Activated CD4-positive, alpha-beta T cell treated with anti-CD3 and anti-CD28 coated beads, Interleukin-2, amount 50 U/mL, for 16 hours (primary cell): Measurements from ENCODE around the gene ZACN.

Source experiments
- DNase-seq: peaks from one replicate; pipeline ENCODE4 v3.0.0-alpha.2; 2020

Gene ZACN

DNA sequence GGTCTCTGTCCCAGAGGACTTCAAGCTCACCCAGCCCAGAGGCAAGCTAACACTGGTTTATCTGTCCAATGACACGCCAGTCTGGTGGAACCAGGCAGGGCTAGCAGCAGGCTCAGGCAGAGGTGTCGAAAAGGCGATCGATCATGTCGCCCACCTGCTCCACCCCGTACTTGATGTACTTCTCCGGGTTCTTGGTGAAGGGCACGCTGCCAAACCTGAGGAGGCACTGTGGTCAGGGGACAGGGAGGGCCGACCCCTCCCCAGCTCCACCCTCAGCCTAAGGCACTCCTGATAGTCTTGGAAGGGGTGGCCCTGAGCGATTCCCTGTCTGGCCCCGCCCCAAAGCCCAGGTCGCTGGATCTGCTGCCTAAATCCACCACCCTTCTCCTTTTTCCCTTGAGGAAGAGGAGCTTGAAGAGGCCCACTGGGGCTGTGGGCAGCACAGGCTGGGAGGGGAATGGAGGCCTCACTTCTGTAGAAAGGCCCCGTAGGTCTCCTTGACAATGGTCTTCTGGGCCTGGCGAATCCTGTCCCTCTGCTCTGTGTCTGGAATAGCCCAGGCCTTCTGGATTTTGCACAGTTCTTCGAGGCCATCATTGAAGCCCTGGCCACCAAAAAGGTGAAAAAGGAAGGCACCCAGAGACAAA is 4.7 kb downstream of the ZACN start:
- DNase-seq, result no peak

DNA sequence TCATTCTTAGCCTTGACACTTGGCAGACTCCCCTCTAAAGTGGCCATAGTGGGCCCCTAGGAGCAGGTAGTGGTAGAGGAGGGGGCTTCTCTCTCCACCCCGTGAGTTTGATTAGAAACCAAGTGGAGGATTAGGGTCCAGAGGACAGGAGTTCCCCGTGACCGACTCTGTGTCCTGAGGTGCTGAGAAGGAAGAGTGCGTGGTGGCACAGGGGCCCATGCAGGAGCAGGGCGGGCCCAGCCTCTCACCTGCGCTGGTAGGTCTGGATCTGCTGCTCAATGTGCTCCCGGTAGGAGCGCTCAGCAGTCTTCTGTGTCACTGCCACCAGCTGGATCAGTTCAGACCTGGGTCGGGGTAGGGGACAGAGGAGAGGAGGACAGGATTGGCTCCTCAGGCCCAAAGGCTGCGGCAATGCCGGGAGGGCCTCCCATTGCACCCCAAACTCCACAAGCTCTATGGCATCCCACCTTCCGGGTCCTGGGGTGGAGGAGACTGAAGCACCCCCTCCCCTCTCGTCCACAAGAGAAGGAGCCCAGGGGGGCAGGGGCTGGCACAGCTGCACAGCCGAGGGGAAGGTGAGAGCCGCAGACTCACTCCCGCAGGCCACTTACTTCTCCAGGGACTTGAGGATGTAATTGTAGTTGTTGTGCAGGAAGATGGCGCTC is 6.2 kb downstream of the ZACN start:
- no peak for DNase-seq

DNA sequence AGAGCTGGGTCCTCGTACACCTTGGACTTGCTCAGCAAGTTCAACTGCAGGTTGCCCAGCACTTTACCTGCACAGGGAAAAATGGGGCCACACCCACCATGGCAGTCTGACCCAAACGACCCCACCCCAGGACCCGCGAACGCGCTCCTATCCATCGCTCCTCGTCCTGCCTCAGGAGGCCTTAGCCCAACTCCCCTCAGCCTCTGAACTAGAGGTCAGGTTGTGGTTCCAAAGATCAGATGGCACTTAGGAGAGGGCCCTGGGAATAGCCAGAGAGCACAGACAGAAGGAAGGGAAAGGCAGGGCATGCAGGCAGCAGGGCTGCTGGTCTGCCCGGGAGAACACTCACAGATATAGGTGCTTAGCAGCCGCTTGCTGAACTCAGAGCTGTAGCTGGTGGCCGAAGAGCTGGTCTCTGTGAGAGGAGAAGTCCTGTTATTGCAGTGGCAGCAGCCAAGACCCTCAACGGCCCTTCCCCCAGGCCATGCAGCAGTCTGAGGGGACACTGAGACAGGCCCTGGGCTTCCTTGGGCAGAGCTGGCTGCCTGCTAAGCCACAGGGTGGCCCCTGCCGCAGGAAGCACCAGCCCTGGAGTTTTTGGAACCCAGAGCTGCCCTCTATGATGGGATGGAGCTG is 6.9 kb downstream of the ZACN start:
- no peak for DNase-seq

DNA sequence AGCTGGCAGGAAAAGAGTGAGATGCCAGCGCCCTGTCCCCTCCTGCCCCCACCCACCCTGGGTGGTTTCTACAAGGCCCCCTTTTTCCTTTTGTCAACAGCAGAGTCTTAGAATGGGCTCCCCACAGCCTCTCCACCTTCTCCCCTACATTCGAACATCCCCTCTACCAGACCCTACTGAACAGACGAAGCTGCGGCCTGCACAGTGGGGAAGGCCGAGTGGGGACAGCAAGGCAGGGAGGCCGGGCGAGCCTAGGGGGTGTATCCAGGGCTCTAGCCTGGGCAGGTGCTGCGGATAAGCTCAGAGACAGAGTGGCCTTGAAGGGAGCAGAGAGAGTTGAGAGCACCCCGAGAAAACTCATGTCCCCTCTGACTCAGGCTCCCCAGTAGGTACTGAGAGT is 7.4 kb downstream of the ZACN start:
- DNase-seq, result no peak

DNA sequence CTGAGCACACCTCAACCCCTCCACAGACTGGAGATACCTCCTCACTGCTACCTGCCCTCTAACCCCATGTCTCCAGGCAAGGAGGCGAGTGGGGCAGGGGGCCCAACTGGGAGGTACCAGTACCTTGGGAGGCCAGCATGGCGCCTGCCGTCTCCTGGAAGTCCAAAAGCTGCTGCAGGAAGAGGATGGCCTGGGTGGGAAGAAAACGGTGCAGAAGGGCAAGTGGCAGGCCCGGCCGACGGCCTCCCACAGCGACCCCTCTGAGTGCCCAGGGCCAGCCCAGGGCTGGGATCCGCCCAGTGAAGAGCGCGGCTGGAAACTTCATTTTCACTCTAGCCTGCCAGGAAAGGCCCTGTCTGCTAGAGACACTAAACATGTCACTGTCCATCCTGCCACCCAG is 8.5 kb downstream of the ZACN start:
- DNase-seq, result no peak

DNA sequence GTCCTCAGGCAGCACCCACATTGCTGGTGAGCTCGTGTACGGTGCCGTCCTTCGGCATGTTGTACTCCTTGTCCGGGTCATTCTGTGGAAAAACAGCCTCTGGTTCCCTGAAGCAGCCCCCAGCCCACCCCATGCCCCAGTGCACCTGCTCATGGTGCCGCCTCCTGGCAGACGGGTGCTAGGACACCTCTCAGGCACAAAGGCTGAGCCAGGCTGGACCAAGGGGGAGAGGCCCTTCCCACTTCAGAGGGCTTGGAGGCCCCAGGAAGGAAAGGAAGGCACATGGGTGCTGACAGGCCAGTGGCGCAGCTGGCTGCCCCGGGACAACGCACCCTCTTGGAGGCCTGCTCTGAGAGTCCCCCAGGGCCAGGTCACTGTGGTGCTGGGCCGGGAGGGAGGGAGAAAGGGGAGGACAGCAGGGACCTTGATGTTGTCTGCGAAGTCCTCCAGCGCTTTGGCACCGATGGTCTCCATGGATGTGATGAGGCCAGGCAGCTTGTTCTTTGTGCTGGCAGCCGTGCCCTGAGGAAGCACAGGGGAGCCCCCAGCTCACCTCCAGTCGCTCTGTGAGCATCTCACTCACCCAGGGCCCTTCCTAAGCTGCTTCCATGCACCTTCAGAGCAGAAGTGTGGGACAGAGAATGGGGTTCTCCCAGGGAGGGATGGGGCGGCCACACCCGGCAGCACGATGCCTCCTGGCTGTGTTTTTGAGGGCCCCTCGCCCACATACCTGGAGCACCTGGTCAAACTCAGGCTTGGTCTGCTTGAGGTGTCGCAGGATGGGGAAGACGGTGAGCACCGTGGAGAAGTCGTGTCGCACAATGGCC is 9.3 kb downstream of the ZACN start:
- DNase-seq, result no peak

DNA sequence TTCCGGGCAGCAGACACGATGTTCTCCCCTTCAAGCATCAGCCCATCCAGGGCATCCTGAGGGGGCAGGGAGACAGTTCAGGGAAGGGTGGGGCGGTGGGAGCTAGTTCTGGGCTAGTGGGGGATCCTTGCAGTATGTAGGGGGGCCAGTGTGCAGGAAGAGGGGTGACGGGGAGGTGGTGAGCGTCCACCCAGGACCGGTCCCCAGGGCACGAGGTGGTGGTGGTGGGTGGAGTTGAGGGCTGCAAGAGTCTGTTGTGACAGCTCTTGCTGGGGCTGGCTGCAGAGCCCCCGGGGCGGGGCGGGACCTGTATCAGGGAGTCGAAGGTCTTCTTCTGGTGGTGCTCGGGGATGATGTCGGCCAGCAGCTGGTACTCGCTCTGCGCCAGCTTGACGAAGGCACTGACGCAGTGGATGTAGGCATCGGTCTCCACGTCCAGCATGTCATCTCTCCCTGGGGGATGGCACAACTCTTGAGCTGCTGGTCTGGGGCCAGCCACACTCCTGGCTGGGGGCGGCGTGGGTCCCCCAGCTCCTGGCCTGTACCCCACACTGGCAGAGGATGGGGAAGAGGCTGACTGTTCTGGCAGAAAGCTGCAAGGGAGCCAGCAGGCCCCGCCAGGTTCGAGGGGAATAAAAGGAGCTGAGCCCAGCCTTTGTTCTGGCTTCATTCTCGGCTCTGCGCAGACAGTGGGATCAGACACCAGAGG is 10.0 kb downstream of the ZACN start:
- no peak for DNase-seq

DNA sequence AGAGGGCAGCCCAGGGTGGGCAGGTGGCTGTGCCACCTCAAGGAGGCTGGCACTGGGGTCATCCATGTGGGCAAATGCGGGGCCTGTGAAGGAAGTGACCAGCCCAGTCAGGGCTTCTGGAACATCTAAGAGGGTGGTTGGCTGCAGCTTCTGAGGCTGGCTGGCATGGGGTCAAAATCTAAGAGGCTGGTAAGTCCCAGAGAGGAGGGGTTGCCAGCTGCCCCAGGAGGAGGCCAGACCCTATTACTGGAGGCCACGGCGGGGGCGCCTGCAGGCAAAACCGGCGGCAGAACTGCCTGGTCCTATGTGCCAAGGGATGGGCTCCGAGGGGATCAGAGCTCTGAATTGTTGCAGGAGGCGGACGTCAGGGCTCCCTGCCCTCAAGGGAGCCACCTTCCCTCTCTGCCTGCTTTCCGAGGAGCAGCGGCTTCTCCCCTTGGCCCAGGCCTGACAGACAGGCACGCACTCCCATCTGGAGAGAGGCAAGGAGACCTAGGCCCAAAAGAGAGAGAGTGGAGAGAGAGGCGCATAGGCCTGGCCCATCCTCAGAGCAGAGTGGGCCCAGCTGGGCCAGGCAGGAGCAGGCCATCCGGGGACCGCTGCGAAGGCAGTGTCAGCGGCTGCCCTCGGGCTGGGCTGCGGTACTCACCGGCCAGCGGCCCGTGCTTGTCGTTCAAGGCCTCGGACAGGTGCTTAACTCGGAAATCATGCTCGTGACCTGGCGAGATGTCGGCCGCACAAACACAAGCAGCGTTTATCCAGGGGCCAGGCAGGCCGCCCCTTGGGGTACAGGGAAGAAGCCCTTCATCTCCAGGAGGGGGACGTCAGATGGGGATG is 10.9 kb downstream of the ZACN start:
- no peak for DNase-seq

DNA sequence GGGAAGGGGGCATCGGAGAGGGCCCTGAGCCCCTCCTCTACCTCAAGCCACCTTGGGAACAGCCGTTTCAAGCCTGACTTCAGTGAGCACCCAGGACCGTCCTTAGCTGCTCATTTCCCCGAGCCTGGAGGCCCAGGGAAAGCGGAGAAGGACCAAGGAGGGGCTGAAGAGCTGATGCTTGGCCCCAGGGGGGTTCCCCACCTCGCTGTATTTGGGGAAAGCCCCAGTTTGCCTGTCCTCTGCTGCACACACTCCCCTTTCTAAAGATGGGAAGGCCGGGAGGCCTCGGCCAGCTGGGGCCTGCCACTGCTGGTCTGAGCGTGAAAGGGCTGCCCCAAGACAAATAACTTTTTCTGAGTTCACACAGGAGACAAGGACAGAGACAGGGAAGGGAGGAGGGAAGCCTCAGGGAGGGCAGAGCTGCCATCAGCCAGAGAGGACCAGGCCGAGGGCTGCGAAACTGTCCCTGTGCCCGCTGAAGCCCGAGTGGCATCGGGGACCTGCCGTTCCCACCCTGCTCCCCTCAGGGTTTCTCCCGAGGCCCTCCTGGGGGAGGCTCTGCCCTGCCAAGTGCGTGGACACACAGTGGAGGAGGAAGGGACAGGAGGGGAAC is 11.6 kb downstream of the ZACN start:
- no peak for DNase-seq

DNA sequence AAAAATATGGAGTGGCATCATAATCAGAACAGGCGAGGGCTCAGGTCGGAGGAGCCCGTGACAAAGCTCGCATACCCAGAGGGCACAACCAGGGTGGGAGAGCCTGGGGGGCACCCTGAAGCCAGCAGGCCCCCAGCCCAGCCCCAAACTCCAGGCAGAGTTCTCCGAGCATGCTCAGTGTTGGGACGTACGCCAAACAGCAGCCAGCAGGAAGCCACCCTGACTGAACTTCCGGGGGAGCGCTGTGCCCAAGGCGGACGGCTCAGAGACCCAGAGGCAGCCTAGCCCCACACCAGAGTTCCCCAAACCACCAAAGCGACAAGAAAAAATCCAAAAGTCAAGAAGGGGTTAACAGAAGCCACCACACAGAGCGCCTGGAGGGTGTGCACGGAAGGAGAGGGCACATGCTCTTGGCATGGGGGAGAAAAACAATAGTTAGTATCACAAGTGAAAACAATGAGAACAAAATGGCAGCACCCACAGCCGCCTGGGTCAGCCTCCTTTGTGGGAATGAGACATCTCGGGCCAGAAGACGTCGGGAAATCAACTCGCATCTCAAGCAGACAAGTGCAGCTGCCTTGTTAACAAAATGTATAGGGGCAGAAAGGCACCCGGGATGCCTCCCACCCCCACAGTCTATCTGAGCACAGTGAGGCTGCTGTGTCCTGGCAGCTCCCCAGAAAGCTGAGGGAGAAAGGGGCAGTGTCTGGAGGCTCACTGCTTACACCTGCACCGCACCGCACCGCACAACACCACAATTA is 12.7 kb downstream of the ZACN start:
- DNase-seq, result no peak

DNA sequence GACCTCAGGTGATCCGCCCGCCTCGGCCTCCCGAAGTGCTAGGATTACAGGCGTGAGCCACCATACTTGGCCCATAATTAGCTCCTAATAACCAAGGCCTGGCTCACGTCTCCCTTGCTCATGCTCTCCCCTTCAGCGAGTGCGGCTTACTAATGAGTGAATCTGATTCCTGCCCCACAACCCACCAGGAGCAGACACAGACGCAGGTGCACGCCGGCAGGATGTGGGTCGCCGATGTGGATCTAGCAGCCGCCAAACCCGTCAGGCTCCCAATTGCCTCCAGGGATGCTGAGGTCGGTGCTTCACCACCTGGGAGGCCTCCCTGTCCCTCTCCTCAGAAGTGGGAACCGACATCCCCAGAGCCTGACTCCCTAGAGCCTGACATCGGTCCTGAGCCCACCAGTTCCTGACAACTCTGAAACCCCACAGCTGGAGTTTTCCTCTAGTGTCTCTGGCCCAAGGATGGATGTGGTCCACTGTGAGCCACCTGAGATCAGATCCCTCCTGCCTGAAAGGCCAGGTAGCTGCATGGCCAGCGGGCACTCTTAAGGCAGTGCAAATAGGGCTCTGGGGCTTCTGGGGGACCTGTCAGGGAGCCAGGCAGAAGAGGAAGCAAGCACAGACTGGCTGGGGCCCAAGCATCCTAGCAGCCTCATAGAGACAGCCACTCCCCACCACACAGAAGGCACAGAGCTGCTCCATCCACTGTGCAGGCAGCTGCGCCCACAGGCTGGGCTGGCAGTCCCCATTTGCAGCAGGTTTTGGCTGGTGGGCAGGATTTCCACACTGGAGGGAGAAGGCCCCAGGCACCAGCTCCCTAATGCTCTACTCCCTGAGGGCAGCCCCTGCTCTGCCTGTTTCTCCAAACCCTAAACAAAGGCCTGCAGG is 13.8 kb downstream of the ZACN start:
- DNase-seq, result no peak

DNA sequence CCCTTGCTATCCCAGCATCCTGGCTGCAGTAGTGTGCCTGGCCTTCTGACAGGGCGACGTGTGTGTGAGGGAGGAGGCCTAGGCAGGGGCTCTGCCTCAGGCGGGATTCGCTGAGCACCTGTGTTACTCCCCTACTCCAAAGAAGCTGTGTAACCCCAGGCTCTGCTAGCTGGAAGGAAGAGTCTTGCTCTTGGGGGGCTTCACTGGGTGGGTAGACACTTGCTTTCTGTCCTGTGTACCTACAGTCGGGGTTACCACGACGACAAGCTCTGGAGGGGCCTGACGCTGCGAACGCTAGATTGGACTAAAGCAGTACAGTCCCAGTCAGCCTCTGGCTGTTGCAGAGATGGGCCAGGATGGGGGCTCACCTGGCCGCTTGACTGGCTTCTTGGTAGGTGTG is 15.1 kb downstream of the ZACN start:
- DNase-seq, result no peak

DNA sequence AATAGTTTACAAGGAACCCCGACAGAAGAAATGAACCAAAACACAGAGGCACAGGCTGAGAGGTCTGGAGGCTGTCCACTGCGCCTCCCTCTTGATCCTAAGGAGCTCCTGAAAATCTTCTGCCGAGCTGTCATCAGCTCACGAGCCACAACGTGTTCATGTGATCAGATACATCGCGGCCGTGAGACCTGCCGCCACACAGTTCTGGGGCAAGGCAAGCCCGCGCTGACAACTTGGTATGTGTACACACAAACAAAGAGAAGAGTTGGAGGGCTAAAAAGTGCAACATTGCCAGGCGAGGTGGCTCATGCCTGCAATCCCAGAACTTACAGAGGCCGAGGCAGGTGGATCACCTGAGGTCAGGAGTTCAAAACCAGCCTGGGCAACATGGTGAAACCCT is 17.0 kb downstream of the ZACN start:
- DNase-seq, result no peak

DNA sequence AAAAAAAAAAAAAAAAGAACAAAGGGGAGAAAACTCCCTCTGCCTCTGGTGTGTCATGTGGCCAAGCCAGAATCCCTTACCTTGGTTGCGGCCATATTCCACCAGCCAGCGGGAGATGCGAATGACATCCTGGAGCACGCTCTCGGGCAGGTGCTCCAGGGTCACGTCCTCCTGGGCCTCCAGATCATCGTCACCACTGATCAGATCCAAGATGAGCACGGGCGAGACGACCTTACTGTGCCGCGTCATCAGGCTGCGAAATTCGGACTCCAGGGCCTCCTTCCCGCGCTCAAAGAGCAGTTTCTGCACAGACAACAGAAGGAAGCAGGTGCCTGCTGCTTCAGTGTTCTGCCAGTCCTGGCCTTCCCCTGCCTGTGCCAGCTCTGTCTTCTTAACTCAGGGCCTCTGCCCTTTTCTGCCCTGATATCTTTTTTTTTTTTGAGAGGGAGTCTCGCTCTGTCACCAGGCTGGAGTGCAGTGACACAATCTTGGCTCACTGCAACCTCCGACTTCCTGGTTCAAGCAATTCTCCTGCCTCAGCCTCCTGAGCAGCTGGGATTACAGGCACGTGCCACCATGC is 18.8 kb downstream of the ZACN start:
- DNase-seq, result no peak

DNA sequence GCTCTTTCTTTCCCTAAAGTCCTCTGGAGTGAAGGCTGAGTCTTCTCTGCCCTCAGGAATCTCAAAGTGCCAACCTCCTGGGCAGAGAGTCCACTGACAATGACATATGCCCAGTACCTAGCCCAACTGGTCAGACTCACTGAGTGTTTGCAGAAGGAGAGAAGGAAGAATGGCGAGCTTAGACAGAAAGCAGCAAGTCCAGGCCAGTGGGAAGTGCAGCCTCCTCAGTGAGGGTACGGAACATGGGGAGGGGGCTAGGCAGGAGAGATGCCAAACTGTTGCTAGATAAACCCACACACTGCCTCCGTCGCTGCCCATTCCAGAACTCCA is 23.9 kb downstream of the ZACN start:
- DNase-seq, result no peak

DNA sequence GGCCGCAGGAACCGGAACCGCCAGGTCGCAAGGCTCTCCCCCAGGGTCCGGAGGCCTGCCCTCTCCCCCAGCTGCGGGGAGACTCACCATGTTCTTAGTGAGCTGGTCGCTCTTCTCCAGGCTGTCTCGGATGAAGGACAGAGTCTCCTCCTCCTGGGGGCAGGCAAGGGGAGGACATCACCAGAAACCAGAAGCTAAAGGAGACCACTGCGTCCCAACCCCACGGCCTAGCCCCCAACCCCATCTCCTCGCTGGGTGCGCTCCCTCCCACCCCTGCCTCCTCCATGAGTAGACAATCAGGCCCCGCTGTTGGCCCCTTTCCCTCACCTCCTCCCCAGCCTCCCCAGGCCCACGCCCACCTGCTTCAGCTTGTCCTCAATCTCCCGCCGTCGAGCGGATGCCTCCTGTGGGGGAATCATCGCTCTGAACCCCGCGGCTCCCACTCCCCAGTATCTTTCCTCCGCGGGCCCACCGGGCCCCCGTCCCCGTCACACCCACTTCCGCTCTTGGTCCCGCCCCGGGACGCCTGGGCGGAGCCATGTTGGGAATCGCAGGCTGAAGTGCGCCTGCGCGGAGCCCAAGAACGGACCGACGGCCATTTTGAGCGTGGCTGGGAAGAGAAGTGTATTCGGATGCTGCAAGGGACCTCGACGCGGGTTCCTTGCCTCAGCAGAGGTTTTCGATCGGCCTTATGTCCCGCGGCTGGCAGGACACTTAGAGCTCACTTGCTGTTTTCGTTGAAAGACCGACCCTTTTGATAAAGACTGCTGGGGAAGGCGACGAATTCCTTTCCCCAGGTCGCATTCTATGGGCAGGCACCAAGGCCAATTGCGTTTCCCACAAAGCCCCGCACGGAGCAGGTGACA is 24.5 kb downstream of the ZACN start, which contains the start of gene EXOC7:
EXOC7 (minus strand) TSS at position 514 of the 866 bp plus-strand sequence; CDS start at position 419, 95 bp downstream.
- DNase-seq, result peak; percentile 95

DNA sequence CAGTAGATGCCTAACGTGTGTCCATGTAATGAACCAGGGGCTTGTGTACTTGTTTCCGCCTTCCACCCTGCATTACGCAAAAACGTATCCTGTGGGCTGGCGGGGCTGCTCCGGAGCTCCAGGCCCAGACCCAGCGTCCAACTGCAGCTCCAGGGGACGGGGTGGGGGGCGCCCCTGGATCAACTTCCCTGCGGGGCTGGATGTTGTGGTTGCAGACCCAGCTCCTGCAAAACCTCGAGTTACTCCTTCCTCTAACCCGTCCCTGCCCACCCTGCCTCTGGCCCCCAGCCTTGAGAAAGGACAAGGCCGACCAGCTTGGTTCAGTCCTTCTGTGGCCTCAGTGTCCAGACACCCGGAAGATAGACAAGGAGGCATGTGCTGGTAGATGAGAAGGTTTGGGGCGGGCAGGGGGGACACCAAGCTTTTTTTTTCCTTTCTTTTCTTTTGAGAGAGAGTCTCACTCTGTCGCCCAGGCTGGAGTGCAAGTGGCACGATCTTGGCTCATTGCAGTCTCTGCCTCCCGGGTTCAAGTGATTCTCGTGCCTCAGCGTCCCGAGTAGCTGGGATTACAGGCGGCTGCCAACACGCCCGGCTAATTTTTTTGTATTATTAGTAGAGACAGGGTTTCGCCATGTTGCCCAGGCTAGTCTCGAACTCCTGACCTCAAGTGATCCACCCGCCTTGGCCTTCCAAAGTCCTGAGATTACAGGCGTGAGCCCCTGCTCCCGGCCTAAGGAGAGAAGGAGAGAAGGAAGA is 25.3 kb downstream of the ZACN start:
- DNase-seq, result no peak

DNA sequence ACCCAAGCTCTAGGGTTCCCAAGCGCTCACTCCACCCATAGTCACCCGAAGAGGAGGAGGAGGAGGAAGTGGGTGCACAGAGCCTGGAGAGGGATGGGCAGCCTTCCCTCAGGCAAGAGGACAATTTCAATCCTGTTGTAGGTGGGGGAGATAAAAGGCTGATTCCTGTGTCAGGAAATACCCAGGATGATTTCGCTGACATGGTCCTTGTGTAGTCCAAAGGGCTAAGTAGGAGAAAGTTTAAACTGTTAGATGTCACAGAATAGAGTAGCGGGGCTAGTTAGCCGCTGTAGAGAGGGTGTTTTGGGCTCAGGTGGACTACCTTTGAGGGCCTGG is 25.9 kb downstream of the ZACN start:
- no peak for DNase-seq
